ENCODE measurements around the gene GLRX3.
"Not testable (repeated sequence)": the region's sequence is repeated elsewhere in the genome, so short reads cannot be mapped to it uniquely, and the experiment has no call there.

GLRX3 gene

DNA sequence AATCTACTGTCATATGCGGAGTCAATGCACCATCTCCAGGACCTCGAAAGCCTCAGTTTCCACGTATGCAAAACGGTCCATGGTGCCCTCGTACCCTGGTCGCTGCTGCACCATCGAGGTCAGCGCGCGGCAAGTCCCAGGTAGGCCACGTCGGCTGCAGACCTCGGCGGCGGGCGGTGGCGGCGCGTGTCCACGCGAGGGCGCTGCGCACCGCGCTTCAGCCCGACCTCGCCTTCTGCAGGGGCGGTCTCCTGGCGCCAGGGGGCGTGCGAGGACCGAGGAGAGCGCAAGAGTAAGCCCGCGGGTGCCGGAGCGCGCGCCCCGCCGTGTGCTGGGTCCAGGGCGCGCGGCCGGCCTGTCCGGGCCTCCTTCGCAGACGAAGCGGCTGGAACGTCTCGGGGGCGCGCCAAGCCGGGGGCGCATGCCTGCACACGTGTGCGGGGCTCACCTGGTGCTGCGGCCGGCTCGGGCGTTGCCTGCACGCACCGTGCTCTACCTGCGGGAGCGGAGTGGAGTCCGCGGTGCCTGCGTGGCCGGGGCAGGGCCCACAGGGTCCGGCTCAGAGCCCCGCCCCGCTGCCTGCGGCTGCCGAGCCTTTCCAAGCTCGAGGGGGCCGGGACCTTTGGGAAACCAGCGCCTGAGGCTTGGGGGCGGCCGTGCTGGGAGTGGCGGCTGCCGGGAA is 54.0 kb downstream of the GLRX3 start:
- peak; percentile 82 to 91 (median 86) for DNase-seq

DNA sequence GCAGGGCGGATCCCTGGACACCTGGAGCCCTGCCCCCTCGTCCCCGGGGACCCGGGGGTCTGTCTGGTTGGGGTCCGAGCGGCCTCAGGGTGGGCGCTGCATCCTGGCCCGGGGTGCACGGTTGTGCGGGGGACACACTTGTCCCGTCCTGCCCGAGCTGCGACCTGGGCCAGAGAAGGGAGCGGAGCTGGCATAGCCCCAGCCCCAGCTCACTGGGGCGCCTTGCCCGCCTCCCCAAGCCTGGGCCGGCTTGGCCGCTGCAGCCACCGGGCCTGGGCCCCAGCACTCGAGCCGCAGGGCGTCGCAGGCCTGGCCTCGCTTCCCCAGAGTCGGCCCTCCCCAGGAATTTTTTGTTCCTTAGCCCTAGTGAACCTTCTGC is 54.5 kb downstream of the GLRX3 start:
- no peak for DNase-seq

DNA sequence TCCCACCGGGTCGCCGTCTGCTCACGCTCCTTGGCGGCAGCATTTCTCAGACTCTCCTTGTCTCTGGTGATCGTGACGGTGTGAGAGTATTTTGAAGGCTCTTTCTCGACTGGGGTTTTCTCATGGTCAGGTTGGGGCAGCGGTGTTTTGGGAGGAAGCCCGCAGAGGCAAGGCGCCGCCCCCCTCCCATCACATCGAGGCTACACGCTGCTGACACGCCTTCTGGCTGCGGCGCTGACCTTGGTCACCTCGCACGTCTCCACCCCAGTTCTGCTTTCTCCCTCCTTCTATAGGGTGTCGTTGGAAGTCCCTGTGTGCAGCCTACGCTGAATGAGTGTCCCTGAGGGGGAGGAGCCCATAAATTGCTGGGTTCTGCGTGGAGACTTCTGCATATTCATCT is 55.2 kb downstream of the GLRX3 start:
- no peak for DNase-seq

- no peak for DNase-seq
Measured at GRCh38 chr10:130192276-130192848, 56.2 kb downstream of the GLRX3 start.

GRCh38 chr10:130193033-130193432 is 56.8 kb downstream of the GLRX3 start:
- DNase-seq: no peak

DNA sequence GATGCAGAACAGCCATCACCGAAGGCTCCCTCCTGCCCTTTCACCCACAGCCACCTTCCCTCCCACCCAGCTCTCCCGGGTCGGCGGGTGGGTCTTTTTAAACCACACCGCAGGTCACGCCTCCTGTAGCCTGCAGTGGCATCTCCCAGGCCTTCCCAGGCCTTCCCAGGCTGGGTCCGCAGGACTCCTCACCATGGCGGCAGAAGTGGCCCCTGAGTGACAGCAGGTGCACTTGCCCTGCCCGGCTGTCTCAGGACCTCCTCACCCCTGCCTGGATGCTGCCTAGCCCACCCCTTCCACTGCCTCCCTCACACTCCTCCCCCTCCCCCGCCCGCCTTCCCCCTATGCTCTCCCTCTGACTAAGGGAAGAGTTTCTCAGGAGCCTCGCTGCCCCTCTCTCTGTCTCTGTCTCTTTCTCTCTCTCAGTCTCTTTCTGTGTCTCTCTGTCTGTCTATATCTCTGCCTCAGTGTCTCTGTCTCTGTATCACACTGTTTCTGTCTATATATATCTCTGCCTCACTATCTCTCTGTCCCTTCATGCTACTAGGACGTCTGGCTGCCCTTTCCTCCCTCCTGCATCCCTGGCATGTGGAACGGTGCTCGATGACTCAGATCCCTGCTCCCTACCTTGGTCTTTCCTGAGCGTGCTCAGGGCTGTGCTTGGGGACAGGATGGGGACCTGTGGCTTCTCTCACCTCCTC is 57.5 kb downstream of the GLRX3 start:
- DNase-seq: no peak

DNA sequence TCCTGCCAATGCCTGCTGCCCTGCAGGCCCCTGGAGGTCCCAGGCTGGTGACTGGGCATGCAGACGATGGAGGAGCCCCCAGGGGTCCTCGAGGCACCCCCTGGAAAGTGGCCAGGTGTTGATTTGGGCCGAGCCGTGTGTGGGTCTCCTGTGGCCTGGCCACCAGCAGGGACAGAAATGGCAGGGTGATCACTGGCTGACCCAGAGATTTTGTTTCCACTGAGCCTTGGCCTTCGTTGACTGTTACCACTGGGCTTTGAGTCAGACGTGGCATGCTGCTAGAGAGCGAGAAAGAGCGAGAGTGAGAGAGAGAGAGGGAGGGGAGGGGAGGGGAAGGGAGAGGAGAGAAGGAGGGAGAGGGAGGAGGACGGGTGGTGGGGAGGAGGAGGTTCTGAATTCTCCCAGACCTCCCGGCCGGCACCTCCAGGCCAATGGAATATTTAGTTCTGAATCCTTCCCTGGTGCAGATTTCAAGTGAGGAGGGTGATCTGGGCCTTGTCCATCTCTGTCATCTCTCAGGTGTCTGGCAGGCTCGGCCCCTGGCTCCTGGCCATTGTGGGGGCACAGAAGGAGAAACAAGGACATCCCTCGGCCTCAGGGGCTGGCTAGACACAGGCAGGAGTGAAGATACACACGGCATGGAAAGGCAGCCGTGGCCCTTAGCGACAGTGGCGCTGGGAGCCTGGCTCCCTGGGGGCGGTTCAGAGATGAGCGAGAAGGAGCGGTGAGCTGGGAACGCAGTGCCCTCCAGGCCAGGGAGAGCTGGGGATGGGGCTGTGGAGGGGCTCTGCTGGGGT is 58.2 kb downstream of the GLRX3 start:
- no peak for DNase-seq

DNA sequence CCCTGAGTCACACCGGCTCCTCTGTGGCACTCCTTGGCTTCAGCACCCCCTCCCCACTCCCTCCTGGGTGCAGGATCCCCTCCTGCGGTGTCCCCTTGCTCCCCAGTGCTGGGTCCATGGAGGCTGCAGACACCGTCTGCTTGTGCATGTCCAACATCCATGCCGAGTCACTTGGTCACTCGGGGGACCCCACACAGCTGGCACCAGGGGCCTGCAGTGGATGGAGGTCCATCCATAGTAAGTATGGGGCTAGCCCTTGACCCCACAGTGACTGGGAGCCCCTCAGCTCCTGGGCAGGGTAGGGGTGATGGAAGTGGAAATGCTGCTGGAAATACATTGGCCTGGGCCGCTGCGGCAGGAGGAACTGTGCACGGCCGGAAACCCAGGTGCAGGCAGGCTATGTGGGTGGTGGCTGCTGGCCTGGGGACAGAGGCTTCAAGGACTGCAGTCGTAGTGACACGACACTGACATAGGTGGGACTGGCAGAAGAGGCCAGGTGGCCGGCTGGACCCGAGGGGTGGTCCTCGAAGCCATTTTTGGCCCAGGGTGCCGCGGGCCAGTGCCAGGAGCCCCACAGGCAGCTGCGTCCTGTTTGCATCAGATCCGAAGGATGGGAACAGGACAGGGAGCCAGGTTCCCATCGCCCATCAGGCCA is 58.9 kb downstream of the GLRX3 start:
- DNase-seq: no peak

DNA sequence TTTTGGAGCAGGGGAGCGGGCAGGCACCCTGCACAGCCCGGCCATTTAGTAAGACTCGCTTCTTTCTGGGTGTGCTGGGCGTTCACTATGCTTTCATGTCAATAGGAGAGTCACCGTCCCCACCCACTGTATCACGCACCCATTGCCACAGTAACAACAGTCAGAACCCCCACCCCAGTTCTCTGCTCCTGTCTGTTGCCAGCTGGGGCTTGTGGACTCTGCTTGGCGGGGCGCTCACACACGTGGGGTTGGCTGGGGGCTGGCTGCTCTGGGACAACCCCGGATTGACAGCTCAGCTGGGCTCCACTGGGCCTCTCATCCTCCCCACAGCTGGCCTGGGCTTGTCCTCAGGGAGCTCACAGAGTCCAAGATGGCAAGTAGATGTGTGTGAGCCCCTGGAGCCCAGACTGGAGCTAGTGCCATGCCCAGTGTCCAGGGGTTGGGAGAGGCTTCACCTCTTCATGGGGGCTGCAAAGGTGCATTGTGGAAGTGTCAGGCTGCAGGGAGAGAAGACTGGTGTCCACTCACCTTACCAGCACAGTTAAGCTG is 59.6 kb downstream of the GLRX3 start:
- no peak for DNase-seq

- DNase-seq: no peak
Measured at GRCh38 chr10:130196511-130197487, 60.6 kb downstream of the GLRX3 start.

GRCh38 chr10:130198651-130199050 is 62.5 kb downstream of the GLRX3 start:
- DNase-seq: no peak

DNA sequence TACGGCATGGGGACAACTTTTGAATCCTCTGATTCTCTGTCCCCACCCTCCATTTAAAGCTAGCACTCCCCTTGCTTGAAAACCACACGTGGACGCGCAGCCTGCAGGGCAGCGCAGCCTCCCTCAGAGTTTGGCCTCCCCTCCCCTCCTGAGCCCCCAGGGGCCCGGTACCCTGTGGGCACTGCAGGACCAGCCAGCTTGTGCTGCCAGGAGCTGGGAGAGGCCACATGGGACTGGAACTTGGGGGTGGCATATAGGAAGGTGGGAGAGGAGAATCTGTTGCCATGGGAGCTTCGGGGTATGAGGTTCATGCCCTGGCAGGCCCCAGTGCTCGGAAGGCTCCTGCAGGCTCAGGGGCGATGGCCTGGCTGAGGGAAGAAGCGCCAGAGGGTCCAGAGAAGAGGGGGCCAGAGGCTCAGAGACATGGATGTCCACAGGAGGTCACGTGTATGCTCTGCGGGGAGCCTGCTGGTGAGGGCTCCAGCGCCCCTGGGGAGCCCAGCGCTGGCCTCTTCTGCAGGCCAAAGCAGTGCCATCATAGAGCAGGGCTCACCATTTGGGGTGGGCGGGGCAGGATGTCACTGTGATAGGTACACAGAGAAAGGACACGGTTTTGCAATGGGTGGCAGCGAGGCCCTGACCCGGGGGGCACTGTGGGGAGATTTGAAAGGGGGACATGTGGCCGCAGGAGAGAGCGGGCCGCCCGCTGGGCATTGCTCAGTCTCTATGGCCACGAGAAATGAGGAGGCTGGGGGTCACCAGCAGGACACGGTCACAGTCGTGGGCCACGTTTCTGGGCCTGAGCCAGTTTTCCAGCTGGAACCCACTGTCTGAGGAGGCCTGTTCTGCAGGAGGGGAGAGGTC is 64.2 kb downstream of the GLRX3 start:
- DNase-seq: no peak

GRCh38 chr10:130201043-130201380 is 64.8 kb downstream of the GLRX3 start:
- DNase-seq: no peak

GRCh38 chr10:130202150-130202549 is 66.0 kb downstream of the GLRX3 start:
- not testable (repeated sequence) for DNase-seq

DNA sequence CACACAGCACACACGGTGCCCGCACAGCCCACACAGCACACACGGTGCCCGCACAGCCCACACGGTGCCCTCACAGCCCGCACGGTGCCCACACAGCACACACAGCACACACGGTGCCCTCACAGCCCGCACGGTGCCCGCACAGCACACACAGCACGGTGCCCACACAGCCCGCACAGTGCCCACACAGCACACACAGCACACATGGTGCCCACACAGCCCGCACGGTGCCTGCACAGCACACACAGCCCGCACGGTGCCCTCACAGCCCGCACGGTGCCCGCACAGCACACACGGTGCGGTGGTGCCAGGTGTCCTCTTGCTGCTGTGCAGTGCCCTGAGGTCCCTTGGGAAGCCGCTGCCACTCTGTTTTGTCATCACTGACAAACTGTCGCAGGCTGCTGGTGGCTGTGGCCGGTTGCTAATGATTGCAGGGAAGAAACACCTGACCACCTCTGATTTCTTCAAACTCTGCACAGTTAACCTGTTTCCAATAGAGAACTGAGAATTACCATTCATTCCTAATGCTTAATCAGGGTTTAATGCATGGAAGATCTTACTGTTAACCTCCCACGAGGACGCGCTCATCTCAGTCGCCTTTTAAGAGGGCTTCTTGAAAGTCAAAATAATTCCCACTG is 66.9 kb downstream of the GLRX3 start:
- DNase-seq: no peak

DNA sequence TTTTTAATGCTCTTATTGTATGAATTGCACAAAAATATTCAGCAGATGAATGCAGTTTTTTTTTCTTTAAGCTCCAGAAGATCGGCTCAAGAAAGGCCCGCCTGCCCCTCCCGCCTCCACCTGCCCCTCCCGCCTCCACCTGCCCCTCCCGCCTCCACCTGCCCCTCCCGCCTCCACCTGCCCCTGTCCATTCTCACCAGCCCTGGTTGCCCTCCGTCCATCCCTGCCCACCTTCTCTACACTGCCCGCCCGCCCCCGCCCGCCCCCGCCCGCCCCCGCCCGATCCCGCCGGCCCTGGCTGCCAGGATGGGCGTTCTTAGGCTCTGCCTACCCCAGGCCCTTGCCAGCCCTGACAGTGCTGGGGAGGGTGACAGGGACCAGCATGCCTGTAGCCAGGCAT is 67.4 kb downstream of the GLRX3 start:
- DNase-seq: no peak

- no peak for DNase-seq
Measured at GRCh38 chr10:130206216-130206737, 70.1 kb downstream of the GLRX3 start.

- DNase-seq: no peak
Measured at GRCh38 chr10:130207205-130207604, 71.0 kb downstream of the GLRX3 start.

DNA sequence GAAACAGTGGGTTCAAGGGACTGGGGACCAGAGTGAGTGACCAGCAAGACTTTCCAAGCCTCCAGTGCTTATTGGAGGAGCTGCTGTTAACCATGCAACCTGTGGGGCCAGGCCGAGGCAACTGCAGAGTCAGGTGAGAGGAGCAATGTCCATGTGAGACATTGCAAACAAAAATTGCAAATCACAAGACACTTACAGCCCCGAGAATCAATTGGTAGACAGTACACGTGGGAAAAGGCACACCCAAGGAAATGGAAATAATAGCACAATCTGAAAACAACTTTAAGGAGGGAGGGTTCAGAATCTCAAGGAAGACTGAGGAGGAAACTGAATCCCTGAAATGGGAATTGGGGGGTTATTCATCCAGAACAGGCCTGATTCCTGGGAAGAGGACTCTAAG is 72.6 kb downstream of the GLRX3 start:
- DNase-seq: no peak

DNA sequence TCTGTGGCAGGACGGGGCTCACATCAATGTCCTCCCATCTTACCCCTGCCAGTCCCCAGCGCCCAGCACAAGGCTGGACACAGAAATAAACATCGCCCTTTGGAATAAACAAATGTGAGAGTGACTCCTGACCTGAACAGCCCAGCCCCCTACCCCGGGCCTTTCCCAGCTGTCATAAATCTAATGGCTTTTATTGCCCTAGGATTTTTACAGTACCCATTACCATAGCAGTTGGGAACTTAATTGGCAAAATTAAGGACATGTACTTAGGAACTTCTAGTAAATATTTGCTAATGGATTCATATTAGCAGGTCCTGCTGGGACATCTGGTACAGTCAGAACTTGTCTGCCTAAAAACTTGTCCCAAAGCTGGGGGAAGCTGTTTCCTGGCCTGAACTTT is 76.6 kb downstream of the GLRX3 start:
- no peak for DNase-seq

Data from activated CD4-positive, CD25-positive, alpha-beta regulatory T cell (primary cell).